Activated T-cell treated with anti-CD3 and anti-CD28 coated beads, Interleukin-2, amount 50 U/mL, for 4 hours (primary cell): Measurements from ENCODE around the gene FITM1. TPM values are rescaled to one million over a fixed set of nuclear protein-coding genes. Genes with fewer than 3 reads are reported as not detected.

Source experiments
- ATAC-seq, 2 donors: fragments of 200-7000 bp; cut with Tn5 transposase; one replicate each; pipeline ENCODE4 v1.10.0; 2021
- DNase-seq: peaks from one replicate; pipeline ENCODE4 v3.0.0-alpha.2; 2020
- H3K27me3 Mint-ChIP-seq: one replicate; pipeline ENCODE4 v1.8.0; 2021; ENCODE audit warnings: low read depth, mixed read lengths
- H3K36me3 Mint-ChIP-seq: one replicate; pipeline ENCODE4 v1.8.0; 2022; ENCODE audit warnings: mixed read lengths; ENCODE audit not compliant: insufficient read depth
- H3K4me1 Mint-ChIP-seq: one replicate; pipeline ENCODE4 v1.8.0; 2021; ENCODE audit warnings: low read depth, mixed read lengths
- H3K4me3 Mint-ChIP-seq: one replicate; pipeline ENCODE4 v1.8.0; 2021; ENCODE audit warnings: mild to moderate bottlenecking, moderate library complexity, mixed read lengths
- H3K9me3 Mint-ChIP-seq: one replicate; pipeline ENCODE4 v1.8.0; 2021; ENCODE audit warnings: mixed read lengths
- total RNA-seq, 3 donors: library from RNA; stranded (reverse); gene quantifications; one replicate each; pipeline ENCODE4 v1.2.1, GENCODE V29; 2021

Gene FITM1
- total RNA-seq, 3 donors from 2014 or later = 0.38 to 1.3 (median 0.69) TPM

DNA sequence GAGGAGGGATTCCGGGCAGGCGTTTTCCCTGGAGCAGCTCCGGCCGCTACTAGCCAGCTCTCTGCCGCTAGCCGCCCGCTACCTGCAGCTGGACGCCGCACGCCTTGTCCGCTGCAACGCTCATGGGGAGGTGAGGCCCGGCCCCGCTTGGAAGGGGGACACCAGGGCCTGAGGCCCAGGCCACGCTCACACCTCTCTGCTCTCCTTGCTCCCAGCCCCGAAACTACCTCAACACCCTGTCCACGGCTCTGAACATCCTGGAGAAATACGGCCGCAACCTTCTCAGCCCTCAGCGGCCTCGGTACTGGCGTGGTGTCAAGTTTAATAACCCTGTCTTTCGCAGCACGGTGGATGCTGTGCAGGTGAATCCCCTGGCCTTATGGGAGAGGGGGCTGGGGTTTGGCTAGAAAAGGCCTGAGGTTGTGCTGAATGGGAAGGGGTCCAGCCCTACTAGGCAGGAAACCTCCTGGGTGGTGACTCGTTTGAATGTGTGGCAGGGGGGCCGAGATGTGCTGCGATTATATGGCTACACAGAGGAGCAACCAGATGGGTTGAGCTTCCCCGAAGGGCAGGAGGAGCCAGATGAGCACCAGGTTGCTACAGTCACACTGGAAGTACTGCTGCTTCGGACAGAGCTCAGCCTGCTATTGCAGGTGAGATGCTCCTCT lies 17.4 kb downstream of the FITM1 start:
- H3K27me3 Mint-ChIP-seq = no peaks in the 10 kb centered on the region
- H3K9me3 Mint-ChIP-seq = no peaks in the 10 kb centered on the region
- peaks cover 42% of the 10 kb centered on the region for H3K36me3 Mint-ChIP-seq
- no peak for ATAC-seq
- H3K4me3 Mint-ChIP-seq = peak overlapping the region; percentile 98
- peaks cover 50% of the 10 kb centered on the region for H3K4me1 Mint-ChIP-seq
- DNase-seq = no peak

DNA sequence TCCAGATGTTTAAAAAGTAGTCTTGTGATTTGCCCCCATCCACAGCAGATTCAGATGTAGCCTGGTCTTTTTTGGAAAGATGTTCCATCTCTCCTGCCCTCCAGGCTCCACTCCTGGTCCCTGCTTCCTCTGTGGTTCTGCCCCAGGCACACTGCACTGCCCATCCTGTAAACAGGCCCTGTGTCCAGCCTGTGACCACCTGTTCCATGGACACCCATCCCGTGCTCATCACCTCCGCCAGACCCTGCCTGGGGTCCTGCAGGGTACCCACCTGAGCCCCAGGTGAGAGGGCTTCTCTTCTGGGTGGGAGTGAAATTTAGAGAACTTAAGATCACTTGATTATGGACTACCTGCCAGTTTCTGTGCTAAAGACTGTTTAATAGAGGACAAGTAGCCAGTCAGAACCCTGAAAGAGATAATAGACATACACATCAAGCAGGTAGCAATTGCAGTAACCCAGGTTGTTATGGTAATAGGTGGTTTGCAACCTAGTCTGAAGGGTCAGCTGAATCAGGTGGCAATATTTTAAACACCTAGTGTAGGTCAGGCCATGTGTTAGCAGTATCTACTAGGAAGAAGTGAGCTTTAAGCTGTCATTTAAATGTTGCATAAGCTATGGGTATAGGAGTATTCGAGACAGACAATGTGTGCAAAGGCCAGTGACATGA lies 19.0 kb downstream of the FITM1 start:
- Mint-ChIP-seq H3K27me3 (no peaks in the 10 kb centered on the region), H3K9me3 (no peaks in the 10 kb centered on the region), H3K4me1 (peaks cover 39% of the 10 kb centered on the region), H3K36me3 (peaks cover 33% of the 10 kb centered on the region), H3K4me3 (peak overlapping the region; percentile 98)
- ATAC-seq (no peak), DNase-seq (no peak)

DNA sequence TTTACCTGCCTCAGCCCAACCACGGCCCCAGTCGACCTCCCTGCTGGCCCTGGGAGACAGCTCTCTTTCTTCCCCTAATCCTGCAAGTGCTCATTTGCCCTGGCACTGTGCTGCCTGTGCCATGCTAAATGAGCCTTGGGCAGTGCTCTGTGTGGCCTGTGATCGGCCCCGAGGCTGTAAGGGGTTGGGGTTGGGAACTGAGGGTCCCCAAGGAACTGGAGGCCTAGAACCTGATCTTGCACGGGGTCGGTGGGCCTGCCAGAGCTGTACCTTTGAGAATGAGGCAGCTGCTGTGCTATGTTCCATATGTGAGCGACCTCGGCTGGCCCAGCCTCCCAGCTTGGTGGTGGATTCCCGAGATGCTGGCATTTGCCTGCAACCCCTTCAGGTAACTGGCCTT lies 19.6 kb downstream of the FITM1 start:
- peaks cover 32% of the 10 kb centered on the region for H3K36me3 Mint-ChIP-seq
- DNase-seq = no peak
- no peak for ATAC-seq
- peaks cover 34% of the 10 kb centered on the region for H3K4me1 Mint-ChIP-seq
- H3K27me3 Mint-ChIP-seq = no peaks in the 10 kb centered on the region
- no peak overlapping the region for H3K4me3 Mint-ChIP-seq
- no peaks in the 10 kb centered on the region for H3K9me3 Mint-ChIP-seq

DNA sequence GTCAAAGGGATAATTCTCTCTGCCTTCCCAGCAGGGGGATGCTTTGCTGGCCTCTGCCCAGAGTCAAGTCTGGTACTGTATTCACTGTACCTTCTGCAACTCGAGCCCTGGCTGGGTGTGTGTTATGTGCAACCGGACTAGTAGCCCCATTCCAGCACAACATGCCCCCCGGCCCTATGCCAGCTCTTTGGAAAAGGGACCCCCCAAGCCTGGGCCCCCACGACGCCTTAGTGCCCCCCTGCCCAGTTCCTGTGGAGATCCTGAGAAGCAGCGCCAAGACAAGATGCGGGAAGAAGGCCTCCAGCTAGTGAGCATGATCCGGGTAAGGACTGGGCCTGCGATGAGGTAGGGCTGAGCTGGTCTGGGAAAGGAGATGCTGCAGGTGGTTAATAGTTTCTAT lies 20.1 kb downstream of the FITM1 start:
- peaks cover 29% of the 10 kb centered on the region for H3K36me3 Mint-ChIP-seq
- H3K27me3 Mint-ChIP-seq = no peaks in the 10 kb centered on the region
- peaks cover 29% of the 10 kb centered on the region for H3K4me1 Mint-ChIP-seq
- DNase-seq (no peak), ATAC-seq (no peak)
- no peaks in the 10 kb centered on the region for H3K9me3 Mint-ChIP-seq
- no peak overlapping the region for H3K4me3 Mint-ChIP-seq

DNA sequence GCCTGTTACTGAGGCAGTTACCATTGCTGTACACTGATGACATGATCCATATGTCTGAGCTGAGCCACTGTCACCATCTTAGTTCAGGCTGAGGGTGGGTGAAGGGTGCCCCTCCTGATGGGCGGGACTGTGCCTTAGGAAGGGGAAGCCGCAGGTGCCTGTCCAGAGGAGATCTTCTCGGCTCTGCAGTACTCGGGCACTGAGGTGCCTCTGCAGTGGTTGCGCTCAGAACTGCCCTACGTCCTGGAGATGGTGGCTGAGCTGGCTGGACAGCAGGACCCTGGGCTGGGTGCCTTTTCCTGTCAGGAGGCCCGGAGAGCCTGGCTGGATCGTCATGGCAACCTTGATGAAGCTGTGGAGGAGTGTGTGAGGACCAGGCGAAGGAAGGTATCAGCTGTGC lies 20.5 kb downstream of the FITM1 start:
- no peaks in the 10 kb centered on the region for H3K27me3 Mint-ChIP-seq
- ATAC-seq = no peak
- H3K4me3 Mint-ChIP-seq = no peak overlapping the region
- H3K4me1 Mint-ChIP-seq = peaks cover 26% of the 10 kb centered on the region
- H3K9me3 Mint-ChIP-seq = no peaks in the 10 kb centered on the region
- peaks cover 33% of the 10 kb centered on the region for H3K36me3 Mint-ChIP-seq
- DNase-seq = no peak

DNA sequence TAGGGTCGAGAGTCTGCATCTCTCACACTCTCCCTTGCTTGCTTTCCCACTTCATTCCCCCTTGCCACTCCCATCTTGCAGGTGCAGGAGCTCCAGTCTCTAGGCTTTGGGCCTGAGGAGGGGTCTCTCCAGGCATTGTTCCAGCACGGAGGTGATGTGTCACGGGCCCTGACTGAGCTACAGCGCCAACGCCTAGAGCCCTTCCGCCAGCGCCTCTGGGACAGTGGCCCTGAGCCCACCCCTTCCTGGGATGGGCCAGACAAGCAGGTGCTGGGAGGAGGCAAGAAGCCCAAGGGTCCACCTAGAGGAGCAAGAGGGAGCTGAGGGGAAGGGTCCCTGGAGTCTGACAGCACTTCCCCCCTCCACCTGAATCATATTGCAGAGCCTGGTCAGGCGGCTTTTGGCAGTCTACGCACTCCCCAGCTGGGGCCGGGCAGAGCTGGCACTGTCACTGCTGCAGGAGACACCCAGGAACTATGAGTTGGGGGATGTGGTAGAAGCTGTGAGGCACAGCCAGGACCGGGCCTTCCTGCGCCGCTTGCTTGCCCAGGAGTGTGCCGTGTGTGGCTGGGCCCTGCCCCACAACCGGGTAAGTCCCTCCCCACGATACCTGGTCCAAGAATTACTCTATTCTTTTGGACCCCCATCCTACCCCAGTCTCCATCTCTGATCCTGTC lies 21.1 kb downstream of the FITM1 start:
- H3K27me3 Mint-ChIP-seq = no peaks in the 10 kb centered on the region
- ATAC-seq = no peak
- H3K4me3 Mint-ChIP-seq = no peak overlapping the region
- H3K9me3 Mint-ChIP-seq = no peaks in the 10 kb centered on the region
- peaks cover 34% of the 10 kb centered on the region for H3K36me3 Mint-ChIP-seq
- no peak for DNase-seq
- peaks cover 22% of the 10 kb centered on the region for H3K4me1 Mint-ChIP-seq

DNA sequence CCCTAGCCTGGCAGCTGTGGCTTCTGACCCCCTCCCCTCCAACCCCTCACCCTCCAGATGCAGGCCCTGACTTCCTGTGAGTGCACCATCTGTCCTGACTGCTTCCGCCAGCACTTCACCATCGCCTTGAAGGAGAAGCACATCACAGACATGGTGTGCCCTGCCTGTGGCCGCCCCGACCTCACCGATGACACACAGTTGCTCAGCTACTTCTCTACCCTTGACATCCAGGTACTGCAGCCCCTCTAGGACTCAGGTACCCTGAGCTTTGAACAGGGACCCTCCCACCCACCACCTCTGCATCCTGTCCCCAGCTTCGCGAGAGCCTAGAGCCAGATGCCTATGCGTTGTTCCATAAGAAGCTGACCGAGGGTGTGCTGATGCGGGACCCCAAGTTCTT lies 24.6 kb downstream of the FITM1 start:
- H3K27me3 Mint-ChIP-seq = no peaks in the 10 kb centered on the region
- peaks cover 34% of the 10 kb centered on the region for H3K36me3 Mint-ChIP-seq
- peaks cover 4% of the 10 kb centered on the region for H3K4me1 Mint-ChIP-seq
- ATAC-seq = no peak
- no peaks in the 10 kb centered on the region for H3K9me3 Mint-ChIP-seq
- H3K4me3 Mint-ChIP-seq = no peak overlapping the region
- DNase-seq = no peak

DNA sequence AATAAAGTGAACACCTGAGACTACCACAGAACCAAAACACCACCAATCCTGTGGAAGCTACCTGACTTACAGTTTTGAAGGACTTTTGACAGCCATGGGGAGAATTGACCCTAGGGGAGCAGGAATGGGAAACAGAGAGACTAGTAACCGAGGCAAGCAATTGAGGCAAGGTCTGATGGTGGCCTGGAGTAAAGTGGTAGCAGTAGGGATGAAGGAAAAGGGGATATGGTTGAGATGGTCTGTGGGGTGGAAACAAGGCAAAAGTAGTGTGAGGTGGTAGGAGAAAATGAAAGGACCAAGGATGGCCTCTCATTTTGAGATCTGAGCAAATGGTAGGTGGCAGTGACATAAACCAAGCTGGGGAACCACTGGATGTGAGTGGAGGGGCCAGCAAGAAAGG lies 26.4 kb downstream of the FITM1 start:
- Mint-ChIP-seq H3K4me1 (peaks cover 11% of the 10 kb centered on the region), H3K27me3 (no peaks in the 10 kb centered on the region), H3K36me3 (peaks cover 30% of the 10 kb centered on the region), H3K9me3 (no peaks in the 10 kb centered on the region), H3K4me3 (no peak overlapping the region)
- ATAC-seq = no peak
- no peak for DNase-seq

DNA sequence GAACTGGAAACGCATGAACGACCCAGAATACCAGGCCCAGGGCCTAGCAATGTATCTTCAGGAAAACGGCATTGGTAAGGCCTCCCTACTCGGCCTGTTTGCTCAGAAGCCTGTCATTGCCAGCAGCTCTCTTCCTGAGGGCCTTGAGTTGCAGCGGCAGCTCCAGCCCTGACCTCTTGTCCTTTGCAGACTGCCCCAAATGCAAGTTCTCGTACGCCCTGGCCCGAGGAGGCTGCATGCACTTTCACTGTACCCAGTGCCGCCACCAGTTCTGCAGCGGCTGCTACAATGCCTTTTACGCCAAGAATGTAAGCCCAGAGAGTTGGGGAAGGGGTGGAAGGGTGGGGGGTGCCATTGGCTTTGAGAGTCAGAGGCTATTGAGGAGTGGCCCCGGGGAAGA lies 26.9 kb downstream of the FITM1 start:
- H3K36me3 Mint-ChIP-seq = peaks cover 31% of the 10 kb centered on the region
- no peaks in the 10 kb centered on the region for H3K27me3 Mint-ChIP-seq
- ATAC-seq (no peak), DNase-seq (no peak)
- H3K4me1 Mint-ChIP-seq = peaks cover 15% of the 10 kb centered on the region
- H3K4me3 Mint-ChIP-seq = no peak overlapping the region
- H3K9me3 Mint-ChIP-seq = no peaks in the 10 kb centered on the region

DNA sequence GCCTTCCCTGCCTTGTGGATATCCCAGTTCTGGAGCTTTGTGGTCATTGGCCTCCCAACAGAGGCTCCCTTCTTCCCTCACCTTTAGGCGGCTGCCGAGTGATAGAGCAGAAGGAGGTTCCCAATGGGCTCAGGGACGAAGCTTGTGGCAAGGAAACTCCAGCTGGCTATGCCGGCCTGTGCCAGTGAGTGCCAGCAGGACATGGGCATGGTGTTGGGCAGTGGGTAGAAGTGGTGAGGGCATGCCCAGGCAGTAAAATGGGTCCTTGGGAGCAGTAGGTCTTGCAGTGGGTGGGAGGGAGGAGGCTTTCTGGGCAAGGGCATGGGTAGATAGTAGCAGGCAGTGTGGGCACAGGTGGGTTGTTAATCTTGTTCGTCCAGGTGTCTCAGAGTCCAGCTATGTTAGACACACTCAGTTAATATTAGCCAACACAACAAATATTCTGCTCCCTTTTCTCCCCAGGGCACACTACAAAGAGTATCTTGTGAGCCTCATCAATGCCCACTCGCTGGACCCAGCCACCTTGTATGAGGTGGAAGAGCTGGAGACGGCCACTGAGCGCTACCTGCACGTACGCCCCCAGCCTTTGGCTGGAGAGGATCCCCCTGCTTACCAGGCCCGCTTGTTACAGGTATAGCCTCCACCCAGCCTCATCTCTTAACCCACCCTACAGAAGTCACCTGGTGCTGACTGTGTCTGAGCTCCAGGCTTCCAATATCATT lies 29.5 kb downstream of the FITM1 start:
- Mint-ChIP-seq H3K9me3 (no peaks in the 10 kb centered on the region), H3K36me3 (peaks cover 42% of the 10 kb centered on the region), H3K4me1 (peaks cover 40% of the 10 kb centered on the region), H3K27me3 (no peaks in the 10 kb centered on the region), H3K4me3 (no peak overlapping the region)
- DNase-seq (no peak), ATAC-seq (no peak)

DNA sequence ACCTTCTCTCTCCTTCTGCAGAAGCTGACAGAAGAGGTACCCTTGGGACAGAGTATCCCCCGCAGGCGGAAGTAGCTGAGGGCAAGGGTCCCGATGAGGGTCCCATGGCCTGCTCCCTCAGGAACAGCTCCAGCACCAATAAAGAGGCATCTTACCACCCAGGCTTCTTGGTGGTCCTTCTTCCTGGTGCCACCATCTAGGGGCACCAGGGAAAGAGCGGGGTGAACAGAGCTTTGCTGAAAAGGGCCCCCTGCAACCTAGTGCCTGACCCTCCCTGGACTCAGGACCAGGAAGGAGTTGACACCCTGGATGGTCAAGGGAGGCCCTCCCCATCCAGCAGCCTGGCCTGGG lies 30.0 kb downstream of the FITM1 start:
- no peak for ATAC-seq
- no peaks in the 10 kb centered on the region for H3K27me3 Mint-ChIP-seq
- no peaks in the 10 kb centered on the region for H3K9me3 Mint-ChIP-seq
- peaks cover 46% of the 10 kb centered on the region for H3K4me1 Mint-ChIP-seq
- H3K4me3 Mint-ChIP-seq = no peak overlapping the region
- peaks cover 46% of the 10 kb centered on the region for H3K36me3 Mint-ChIP-seq
- DNase-seq = no peak

DNA sequence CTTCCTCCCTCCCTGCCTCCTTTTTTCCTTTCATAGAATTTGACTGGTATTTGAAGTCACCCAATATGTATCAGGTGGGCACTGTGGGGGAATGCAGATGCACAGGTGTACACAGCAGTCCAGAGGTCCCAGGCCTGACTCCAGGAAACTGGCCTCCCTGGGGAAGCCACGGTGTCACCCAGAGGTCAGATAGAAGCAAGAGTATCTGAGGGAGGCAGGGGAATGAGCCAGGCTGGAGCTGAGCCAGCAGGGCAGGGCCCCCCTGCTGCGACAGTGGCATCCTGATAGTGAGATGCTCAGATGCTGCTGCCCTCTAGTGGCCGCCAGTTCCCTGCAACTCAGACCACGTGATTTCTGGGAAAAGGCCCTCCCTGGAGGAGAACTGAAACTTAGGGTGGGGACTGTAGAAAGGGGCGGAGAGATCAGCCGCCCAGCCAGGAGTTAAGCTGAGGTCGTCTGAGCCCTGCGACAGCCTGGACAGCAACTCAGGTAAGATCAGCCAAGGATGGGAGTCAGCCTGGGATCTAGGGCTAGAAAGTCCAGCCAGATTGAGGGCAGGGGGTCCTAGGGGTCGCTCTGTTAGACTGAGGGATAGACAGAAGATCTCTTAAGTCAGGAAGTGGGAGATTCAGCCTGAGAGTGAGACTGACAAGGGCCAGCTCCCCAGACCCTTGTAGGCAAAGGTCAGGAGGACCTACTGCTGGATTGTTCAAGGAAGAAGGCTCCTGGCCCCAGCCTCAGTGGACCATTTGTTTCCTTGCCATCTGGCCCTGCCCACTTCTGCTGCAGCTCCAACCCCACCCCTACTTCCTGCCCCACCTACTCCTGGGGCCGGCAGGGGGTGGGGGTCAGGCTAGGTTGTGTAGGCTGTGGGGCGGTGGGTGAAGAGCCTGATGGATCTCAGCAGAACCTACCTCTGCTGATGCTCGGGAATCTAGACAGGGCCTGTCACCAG lies 30.7 kb downstream of the FITM1 start, which contains the start of gene IRF9:
Gene IRF9 (plus strand): TSS at position 416 of the 955 bp plus-strand sequence. CDS start 880 bp downstream, outside the sequence.
- Mint-ChIP-seq H3K4me3 (peak within 1 kb of the TSS; percentile 98), H3K36me3 (peaks cover 43% of the 10 kb centered on the region), H3K4me1 (peaks cover 47% of the 10 kb centered on the region), H3K9me3 (no peaks in the 10 kb centered on the region), H3K27me3 (no peaks in the 10 kb centered on the region)
- peak; percentile 99 for DNase-seq
- ATAC-seq = peak; percentile 90

DNA sequence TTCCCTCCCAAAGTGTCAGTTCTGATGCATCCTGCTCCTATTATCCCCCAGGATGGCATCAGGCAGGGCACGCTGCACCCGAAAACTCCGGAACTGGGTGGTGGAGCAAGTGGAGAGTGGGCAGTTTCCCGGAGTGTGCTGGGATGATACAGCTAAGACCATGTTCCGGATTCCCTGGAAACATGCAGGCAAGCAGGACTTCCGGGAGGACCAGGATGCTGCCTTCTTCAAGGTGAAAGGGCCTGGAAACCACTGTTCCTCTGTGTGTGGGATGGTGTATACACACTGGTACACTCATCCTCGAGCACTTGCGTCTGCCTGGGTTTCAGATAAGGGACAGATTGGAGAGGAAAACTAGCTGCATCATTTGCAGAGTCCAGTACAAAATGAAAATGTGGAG lies 31.6 kb downstream of the FITM1 start:
- peaks cover 49% of the 10 kb centered on the region for H3K4me1 Mint-ChIP-seq
- DNase-seq (no peak), ATAC-seq (peak in 1 of 2 donors; percentile 22)
- H3K9me3 Mint-ChIP-seq = no peaks in the 10 kb centered on the region
- H3K27me3 Mint-ChIP-seq = no peaks in the 10 kb centered on the region
- peaks cover 46% of the 10 kb centered on the region for H3K36me3 Mint-ChIP-seq
- H3K4me3 Mint-ChIP-seq = peak overlapping the region; percentile 98
